ENCODE results near the gene BBS1. TPM values are rescaled to one million over a fixed set of nuclear protein-coding genes. Genes with fewer than 3 reads are reported as not detected.

BBS1 gene
- total RNA-seq, 2 experiments from 2014 or later, result 17.8 to 19.3 TPM

- CTCF ChIA-PET, result no interaction called here
- POLR2A ChIA-PET, result no interaction called here
Observed at GRCh38 chr11:66475349-66476172, 34.9 kb upstream of the BBS1 start.

GRCh38 chr11:66476173-66476840 is 34.1 kb upstream of the BBS1 start:
- POLR2A ChIA-PET, result no interaction called here
- CTCF ChIA-PET, result interaction anchor here (0.5 kb wide), 1 partner anchor 559 kb away, joined by 4 read pairs; no protein-coding TSS in a partner anchor

GRCh38 chr11:66476841-66477251 is 33.6 kb upstream of the BBS1 start:
- ChIA-PET POLR2A (no interaction called here), CTCF (interaction anchor here (0.5 to 3.7 kb wide), 2 partner anchors 10 to 559 kb away, joined by 4 to 20 read pairs; partner anchors contain the start of gene PELI3)

- ChIA-PET CTCF (interaction anchor here (2.0 to 3.7 kb wide), 2 partner anchors 11 to 32 kb away, joined by 6 to 20 read pairs; partner anchors contain the start of gene PELI3), POLR2A (no interaction called here)
Observed at GRCh38 chr11:66477263-66478201, 32.9 kb upstream of the BBS1 start.

GRCh38 chr11:66478729-66479393 is 31.6 kb upstream of the BBS1 start:
- ChIA-PET CTCF (interaction anchor here (0.8 to 3.7 kb wide), 5 partner anchors 10 to 90 kb away, joined by 3 to 20 read pairs (median 6); partner anchors contain the start of genes MRPL11 and PELI3), POLR2A (interaction anchor here (0.5 to 1.2 kb wide), 3 partner anchors 12 to 152 kb away, joined by 3 read pairs; no protein-coding TSS in a partner anchor)

- CTCF ChIA-PET, result interaction anchor here (0.7 to 3.7 kb wide), 7 partner anchors 10 to 199 kb away, joined by 3 to 20 read pairs (median 5); partner anchors contain the start of genes MRPL11 and PELI3
- POLR2A ChIA-PET, result interaction anchor here (0.5 to 1.4 kb wide), 8 partner anchors 13 to 152 kb away, joined by 3 to 10 read pairs (median 4); partner anchors contain the start of genes PELI3, RBM14 and ZDHHC24
Observed at GRCh38 chr11:66479394-66480116, 30.9 kb upstream of the BBS1 start.

GRCh38 chr11:66480117-66480938 is 30.1 kb upstream of the BBS1 start, which contains the start of gene DPP3:
Gene DPP3 (plus strand): TSS chr11:66480434. CDS start chr11:66482201, 1,767 bp downstream.
- ChIA-PET CTCF (interaction anchor here (0.6 to 3.7 kb wide), 6 partner anchors 10 to 997 kb away, joined by 3 to 20 read pairs (median 4); partner anchors contain the start of genes MRPL11 and PELI3), POLR2A (interaction anchor here (0.6 to 1.4 kb wide), 7 partner anchors 12 to 136 kb away, joined by 3 to 10 read pairs (median 4); partner anchors contain the start of genes PELI3, RBM14 and ZDHHC24)

GRCh38 chr11:66484806-66485380 is 25.5 kb upstream of the BBS1 start:
- CTCF ChIA-PET, result interaction anchor here (1.3 kb wide), 1 partner anchor 95 kb away, joined by 4 read pairs; no protein-coding TSS in a partner anchor
- POLR2A ChIA-PET, result no interaction called here

GRCh38 chr11:66488957-66489356 is 21.5 kb upstream of the BBS1 start:
- POLR2A ChIA-PET, result no interaction called here
- CTCF ChIA-PET, result no interaction called here

- POLR2A ChIA-PET, result no interaction called here
- CTCF ChIA-PET, result no interaction called here
Observed at GRCh38 chr11:66489636-66490035, 20.8 kb upstream of the BBS1 start.

- ChIA-PET POLR2A (no interaction called here), CTCF (interaction anchor here (1.6 kb wide), 1 partner anchor 102 kb away, joined by 3 read pairs; no protein-coding TSS in a partner anchor)
Observed at GRCh38 chr11:66491315-66491935, 19.0 kb upstream of the BBS1 start.

- ChIA-PET POLR2A (interaction anchor here (0.6 kb wide), 1 partner anchor 236 kb away, joined by 5 read pairs; no protein-coding TSS in a partner anchor), CTCF (no interaction called here)
Observed at GRCh38 chr11:66492161-66492865, 18.1 kb upstream of the BBS1 start.

GRCh38 chr11:66493130-66493529 is 17.3 kb upstream of the BBS1 start:
- POLR2A ChIA-PET, result no interaction called here
- CTCF ChIA-PET, result no interaction called here

- ChIA-PET CTCF (no interaction called here), POLR2A (interaction anchor here (0.5 kb wide), 1 partner anchor 177 kb away, joined by 7 read pairs; no protein-coding TSS in a partner anchor)
Observed at GRCh38 chr11:66494458-66494857, 16.0 kb upstream of the BBS1 start.

GRCh38 chr11:66494935-66495334 is 15.5 kb upstream of the BBS1 start:
- ChIA-PET CTCF (no interaction called here), POLR2A (no interaction called here)
